HG02973 (cell line): Measurements from ENCODE around the gene MEIOC.
"Not testable (repeated sequence)": the region's sequence is repeated elsewhere in the genome, so short reads cannot be mapped to it uniquely, and the experiment has no call there.

Source experiments
- ATAC-seq: cut with Tn5 transposase; IDR thresholded peaks from one replicate; pipeline ENCODE4 v1.9.1; 2021; ENCODE audit warnings: moderate library complexity; ENCODE audit not compliant: unreplicated experiment

MEIOC gene

GRCh38 chr17:44646280-44646679 is 10.0 kb upstream of the MEIOC start:
- ATAC-seq: no peak

GRCh38 chr17:44647736-44648135 is 8.5 kb upstream of the MEIOC start:
- ATAC-seq: no peak

- no peak for ATAC-seq
Observed at GRCh38 chr17:44648963-44649362, 7.3 kb upstream of the MEIOC start.

DNA sequence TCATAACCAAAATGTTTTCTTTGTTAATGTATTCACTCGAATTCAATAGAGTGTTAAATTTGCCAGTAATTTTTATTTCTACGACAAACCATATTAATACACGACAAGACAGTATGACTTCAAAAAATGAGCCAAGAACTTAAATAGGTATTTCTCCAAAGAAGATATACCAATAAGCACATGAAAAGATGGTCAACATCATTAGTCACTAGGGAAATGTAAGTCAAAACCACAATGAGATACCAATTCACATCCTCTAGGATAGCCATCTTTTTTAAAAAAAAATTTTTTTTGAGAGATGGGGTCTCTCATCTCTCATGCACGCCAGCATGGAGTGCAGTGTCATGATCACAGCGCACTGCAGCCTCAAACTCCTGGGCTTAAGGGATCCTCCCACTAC is 5.0 kb upstream of the MEIOC start:
- no peak for ATAC-seq

- no peak for ATAC-seq
Observed at GRCh38 chr17:44652727-44653126, 3.5 kb upstream of the MEIOC start.

- no peak for ATAC-seq
Observed at GRCh38 chr17:44653384-44653783, 2.9 kb upstream of the MEIOC start.

GRCh38 chr17:44653954-44654353 is 2.3 kb upstream of the MEIOC start:
- no peak for ATAC-seq

DNA sequence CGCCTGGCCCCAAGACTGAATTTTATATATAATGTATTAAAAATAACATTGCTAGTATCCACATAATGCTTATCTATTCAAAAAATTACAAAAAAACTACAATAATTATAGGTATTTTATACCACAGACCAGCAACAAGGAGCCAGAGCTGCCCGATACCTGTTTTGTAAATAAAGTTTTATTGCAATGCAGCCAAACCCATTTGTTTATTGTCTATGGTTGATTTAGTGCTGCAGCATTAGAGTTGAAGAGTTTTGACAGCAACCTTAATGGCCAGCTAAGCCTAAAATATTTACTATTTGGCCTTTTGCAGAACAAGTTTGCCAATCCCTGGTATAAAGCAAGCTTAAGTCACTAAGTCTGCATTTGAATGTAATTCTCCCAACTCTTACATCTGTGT is 5.6 kb downstream of the MEIOC start:
- ATAC-seq: no peak

DNA sequence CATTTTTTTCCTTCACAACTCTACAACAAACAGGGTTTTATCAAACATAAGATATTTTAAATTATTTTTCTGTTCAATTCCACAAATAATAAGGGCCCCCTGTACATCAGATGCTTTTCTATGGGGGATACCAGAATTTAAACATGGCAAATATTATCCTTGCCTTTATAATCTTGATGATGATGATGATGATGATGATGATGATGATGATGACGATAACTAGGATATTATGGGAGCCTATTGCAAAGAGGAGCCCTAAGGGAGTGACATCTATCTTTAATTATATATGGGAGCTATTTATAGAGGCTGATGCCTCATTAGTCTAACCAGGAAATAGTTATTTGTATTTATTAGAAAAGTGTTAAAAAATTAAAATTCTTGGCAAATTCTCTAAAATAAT is 6.8 kb downstream of the MEIOC start:
- no peak for ATAC-seq

DNA sequence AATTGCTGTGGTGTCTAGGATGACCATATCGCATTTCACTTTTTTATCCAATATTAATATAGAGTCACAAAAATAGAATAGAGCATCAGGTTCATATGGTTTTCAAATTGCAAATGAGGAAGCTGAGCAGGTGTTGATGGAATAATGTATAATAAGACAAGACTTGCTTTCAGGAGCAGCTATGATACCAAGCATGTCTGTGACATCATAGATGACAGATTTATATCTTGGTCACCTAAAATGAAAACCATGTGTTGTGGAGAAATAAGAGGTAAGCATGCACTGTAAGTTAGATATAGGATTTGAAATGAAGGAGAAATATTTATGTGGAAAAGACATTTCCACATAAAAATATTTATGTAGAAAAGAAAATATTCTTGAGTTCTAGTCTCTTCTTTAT is 8.6 kb downstream of the MEIOC start:
- no peak for ATAC-seq

DNA sequence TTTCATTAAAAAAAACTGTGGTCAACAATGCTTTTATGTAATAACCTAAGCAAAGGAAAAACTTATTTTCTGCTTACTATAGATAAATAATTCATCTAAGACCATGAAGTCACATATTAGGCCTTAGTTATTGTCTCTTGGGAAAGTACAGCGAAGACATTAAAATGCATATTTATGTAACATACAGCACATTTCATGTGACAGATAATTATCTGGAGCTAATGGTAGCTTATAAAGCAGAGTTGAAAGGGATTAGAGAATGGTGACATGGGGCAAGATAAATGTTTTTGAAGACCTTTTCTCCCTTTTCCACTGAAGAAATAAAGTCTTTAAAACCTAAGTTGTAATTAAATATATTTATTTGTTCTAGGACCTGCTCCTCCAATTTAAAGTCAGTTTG is 9.7 kb downstream of the MEIOC start:
- ATAC-seq: no peak

- no peak for ATAC-seq
Observed at GRCh38 chr17:44672479-44673093, 16.3 kb downstream of the MEIOC start.

- ATAC-seq: no peak
Observed at GRCh38 chr17:44673893-44674292, 17.6 kb downstream of the MEIOC start.

GRCh38 chr17:44677136-44677535 is 20.9 kb downstream of the MEIOC start:
- ATAC-seq: no peak

DNA sequence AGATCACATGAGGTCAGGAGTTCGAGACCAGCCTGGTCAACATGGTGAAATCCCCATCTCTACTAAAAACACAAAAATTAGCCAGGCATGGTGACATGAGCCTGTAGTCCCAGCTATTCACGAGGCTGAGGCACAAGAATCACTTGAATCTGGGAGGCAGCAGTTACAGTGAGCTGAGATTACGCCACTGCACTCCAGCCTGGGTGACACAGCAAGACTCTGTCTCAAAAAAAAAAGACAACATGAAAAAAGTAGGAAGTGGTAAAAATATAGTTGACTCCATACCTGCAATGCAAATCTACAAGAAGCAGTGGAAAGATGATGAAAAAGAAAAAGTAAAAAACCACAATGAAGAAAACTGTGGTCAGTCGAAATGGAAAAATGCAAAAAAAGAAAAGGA is 27.0 kb downstream of the MEIOC start:
- not testable (repeated sequence) for ATAC-seq

DNA sequence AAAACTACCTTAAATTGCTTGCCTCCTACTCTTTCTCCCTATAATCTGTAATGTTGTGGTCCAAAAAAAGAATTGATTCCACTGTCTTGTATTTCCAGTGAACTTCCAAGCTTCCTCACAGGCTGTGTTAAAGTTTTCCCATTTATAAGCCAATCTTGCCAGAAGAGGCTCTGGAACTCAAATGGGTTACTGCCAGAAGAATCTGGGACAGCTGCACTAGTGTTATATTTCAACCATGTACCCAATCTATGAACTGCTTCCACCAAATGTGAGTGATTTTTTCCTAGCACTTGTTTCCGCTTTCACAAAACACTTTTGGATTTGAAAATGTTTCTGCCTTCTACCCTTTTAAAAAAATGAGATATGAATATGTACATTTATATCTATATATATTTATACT is 31.5 kb downstream of the MEIOC start:
- no peak for ATAC-seq

DNA sequence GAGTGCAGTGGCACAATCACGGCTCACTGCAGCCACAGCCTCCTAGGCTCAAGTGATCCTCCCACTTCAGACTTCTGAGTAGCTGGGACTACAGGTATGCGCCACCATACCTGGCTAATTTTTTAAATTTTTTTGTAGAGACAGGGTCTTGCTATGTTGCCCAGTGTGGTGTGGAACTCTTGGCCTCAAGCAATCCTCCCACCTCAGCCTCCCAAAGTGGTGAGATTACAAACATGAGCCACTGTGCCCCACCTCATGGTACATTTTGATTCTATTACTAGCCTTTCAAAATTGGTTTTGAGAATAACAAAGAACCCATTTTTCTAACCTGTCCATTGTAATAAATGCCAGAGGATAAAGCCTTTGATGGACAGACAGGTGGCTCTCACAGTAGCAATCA is 31.9 kb downstream of the MEIOC start:
- no peak for ATAC-seq

DNA sequence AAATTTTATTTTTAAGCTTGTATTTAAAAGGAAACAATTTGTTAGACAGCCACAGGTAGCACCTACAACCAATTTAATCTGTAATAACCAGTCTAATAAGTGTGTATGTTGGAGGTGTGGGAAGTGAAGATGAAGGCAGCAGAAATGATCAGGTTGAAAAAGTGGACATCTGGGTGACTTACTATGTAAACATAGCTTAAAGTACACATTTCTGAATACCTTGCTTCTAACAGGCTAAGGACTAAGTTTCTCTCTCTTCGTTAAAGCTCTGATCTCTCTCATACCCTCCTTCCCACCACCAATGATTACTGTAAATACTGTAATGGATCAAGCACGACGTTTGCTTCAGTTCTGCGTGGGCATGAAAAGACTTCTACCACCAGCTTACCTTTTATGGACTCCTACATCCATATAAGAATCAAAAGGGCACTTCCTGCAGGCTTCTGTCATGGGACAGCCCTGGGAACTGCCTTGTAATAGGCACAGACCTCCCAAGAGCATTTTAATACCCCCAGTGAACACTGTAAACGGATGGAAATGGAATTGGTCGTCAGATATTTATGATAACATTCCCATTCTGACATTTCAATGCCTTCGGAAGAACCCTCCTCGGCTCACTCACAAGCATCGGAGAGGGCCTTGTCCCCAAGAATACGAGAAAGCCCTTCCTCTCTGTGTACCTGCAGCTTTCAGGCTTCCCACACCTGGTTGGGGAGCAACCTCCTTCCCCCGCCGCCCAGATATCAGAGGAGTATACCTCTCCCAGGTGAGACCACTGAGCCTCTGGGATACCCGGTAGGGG is 32.6 kb downstream of the MEIOC start:
- no peak for ATAC-seq

- no peak for ATAC-seq
Observed at GRCh38 chr17:44689477-44690217, 33.4 kb downstream of the MEIOC start, which contains the start of gene CCDC43. TSS of gene CCDC43 (minus strand) at chr17:44689776. CDS start at chr17:44689753, 23 bp downstream.

GRCh38 chr17:44690746-44691306 is 34.6 kb downstream of the MEIOC start:
- not testable (repeated sequence) for ATAC-seq

DNA sequence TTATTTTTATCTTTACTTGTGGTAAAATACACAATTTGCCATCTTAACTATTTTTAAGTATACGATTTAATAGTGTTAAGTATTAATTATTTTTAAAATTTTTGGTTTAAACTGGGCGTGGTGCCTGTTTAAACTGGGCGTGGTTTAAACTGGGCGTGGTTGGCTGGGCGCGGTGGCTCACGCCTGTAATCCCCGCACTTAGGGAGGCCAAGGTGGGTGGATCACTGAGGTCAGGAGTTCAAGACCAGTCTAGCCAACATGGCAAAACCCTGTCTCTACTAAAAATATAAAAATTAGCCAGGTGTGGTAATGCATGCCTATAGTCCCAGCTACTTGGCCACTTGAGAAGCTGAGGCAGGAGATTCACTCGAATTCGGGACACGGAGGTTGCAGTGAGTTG is 37.3 kb downstream of the MEIOC start:
- no peak for ATAC-seq

GRCh38 chr17:44700288-44700687 is 44.0 kb downstream of the MEIOC start:
- not testable (repeated sequence) for ATAC-seq
